Activated CD8-positive, alpha-beta memory T cell treated with anti-CD3 and anti-CD28 coated beads for 48 hours (primary cell): ENCODE data around the gene GALM.
"Not testable (repeated sequence)": the region's sequence is repeated elsewhere in the genome, so short reads cannot be mapped to it uniquely, and the experiment has no call there.

ENCODE experiments used
- DNase-seq, 3 experiments: peaks; one replicate each; pipeline ENCODE4 v3.0.0-alpha.2; 2020; ENCODE audit warnings: low read depth in 2 of 3, low spot score in 2 of 3

Gene GALM

GRCh38 chr2:38676681-38677080 lies 10.8 kb downstream of the GALM start:
- DNase-seq: no peak

GRCh38 chr2:38680868-38681267 lies 15.0 kb downstream of the GALM start:
- DNase-seq: not testable (repeated sequence)

GRCh38 chr2:38682008-38682575 lies 16.2 kb downstream of the GALM start:
- DNase-seq: no peak

- not testable (repeated sequence) for DNase-seq
These were observed 16.7 kb downstream of the GALM start for GRCh38 chr2:38682620-38683019.

GRCh38 chr2:38683766-38684165 lies 17.9 kb downstream of the GALM start:
- no peak for DNase-seq

- DNase-seq: no peak
These were observed 19.3 kb downstream of the GALM start for GRCh38 chr2:38685116-38685735.

- no peak for DNase-seq
These were observed 24.8 kb downstream of the GALM start for GRCh38 chr2:38690499-38691420.

DNA sequence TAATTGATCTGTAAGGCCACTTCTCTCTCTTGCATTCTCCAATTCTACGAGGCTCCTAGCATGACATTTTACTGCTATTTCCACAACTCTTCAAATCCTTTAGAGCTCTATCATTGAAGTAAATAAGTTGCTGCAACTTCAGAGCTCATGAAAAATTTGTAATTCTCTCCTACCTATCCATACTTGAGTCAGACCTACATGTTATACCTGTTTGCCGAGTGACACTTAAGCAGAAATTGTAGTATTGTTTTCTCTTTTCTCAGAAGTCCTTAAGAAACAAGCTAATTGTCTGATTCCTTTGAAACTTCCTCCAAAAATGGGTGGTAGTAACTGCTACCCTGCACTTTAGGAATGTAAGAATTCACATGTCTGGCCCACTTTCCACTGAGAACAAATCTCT lies 26.1 kb downstream of the GALM start:
- no peak for DNase-seq

GRCh38 chr2:38692636-38693318 lies 26.9 kb downstream of the GALM start:
- no peak for DNase-seq

- no peak for DNase-seq
These were observed 31.4 kb downstream of the GALM start for GRCh38 chr2:38697116-38697840.

GRCh38 chr2:38698467-38699003 lies 32.6 kb downstream of the GALM start:
- no peak for DNase-seq

DNA sequence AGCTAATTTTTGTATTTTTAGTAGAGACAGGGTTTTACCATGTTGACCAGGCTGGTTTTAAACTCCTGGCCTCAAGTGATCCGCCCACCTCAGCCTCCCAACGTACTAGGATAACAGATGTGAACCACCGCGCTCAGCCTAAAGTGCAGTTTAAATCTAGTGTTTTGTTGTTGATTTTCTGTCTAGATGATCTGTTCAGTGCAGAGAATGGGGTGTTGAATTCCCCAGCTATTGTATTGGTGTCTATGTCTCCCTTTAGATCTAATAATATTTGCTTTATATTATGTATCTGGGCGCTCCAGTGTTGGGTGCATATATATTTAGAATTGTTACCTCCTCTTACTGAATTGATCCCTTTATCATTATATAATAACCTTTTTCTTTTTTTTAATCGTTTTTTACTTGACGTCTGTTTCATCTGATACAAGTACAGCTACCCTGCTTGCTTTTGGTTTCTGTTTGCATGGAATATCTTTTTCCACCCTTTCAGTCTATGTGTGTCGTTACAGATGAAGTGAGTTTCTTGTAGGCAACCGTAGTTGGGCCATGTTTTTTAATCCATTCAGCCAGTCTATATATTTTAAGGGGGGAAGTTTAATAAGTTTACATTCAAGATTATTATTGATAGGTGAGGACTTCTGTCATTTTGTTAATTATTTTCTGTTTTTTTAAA lies 34.3 kb downstream of the GALM start:
- DNase-seq: no peak

DNA sequence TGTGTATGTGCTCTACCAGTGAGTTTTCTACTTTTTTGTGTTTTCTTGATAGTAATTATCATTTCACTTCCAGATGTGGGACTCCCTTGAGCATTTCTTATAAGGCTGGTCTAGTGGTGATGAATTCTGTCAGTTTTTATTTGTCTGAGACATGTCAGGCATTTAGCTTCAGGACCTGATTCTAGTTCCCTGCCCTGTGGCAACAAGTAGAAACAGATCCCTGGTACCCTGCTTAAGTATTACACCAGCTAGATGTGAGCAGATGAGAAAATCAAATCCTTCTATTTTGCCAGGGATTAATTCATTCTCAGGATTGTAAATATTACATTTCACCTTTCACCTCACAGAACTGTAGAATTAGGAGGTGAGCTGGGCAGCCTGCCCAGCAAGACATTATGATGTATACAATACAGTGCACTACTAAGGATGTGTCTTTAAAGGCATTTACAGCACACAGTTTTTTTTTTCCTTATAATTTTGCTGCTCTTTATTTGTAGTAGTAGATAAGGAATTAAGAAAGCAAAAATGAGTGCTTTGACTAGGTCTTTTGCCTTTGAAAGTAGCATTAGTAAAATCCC lies 35.1 kb downstream of the GALM start:
- DNase-seq: no peak

- no peak for DNase-seq
These were observed 35.6 kb downstream of the GALM start for GRCh38 chr2:38701542-38701941.

GRCh38 chr2:38702413-38702812 lies 36.5 kb downstream of the GALM start:
- no peak for DNase-seq

- not testable (repeated sequence) for DNase-seq
These were observed 37.4 kb downstream of the GALM start for GRCh38 chr2:38703336-38703735.

- no peak for DNase-seq
These were observed 38.8 kb downstream of the GALM start for GRCh38 chr2:38704664-38705063.

DNA sequence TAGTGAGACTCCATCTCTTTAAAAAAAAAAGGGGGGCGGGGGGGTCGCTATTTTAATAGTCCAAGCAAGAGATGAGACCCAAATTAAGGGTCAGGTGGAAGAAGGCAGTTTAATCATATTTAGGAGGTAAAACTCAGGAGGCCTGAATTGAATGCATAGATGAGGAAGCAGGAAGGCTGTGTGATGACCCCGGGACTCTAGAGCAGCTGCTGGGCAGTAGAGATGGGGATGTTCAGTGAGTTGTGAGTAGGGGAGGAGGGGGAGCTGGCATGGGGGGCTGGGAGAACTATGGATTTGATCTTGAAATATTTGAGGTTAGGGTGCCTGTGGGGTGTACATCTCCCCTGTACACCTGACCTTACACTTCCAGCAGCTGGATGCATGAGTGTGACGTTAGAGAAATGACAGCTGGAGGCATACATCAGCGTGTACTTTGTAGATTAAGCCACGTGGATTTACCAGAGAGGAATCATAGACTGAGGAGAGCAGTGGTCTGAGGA lies 41.0 kb downstream of the GALM start:
- no peak for DNase-seq

DNA sequence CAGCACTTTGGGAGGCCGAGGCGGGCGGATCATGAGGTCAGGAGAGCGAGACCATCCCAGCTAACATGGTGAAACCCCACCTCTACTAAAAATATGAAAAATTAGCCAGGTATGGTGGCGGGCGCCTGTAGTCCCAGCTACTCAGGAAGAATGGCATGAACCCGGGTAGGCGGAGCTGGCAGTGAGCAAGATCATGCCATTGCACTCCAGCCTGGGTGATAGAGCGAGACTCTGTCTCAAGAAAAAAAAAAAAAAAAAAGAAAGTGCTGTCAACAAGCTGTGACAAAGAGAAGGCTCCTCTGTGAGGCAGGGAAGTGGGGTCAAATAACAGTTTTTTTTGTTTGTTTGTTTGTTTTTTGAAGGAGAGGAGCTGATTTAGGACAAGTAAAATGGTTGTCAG lies 42.6 kb downstream of the GALM start:
- DNase-seq: not testable (repeated sequence)
